ENCODE measurements around the gene HYCC2. TPM values are rescaled to one million over a fixed set of nuclear protein-coding genes. Genes with fewer than 3 reads are reported as not detected.

HYCC2 gene
- total RNA-seq, 1 experiment from 2014 or later, result 40.0 TPM

Small RNA genes within 50 kb of the gene (small RNA-seq; reads per million reads assigned to genes)
- not detected for gene RNU6-1206P

Other genes with a start within 250 kb of the HYCC2 start
- gene CLK1, start 207.0 kb downstream of the HYCC2 start, total RNA-seq (2014; rRNA removed; shearing (Covaris generic); ENCODE audit: low replicate concordance), result 54.7 and 119 TPM in 2 replicates
- 38.2 and 96.6 TPM in 2 replicates for gene PPIL3, start 182.6 kb downstream of the HYCC2 start, total RNA-seq (2014; rRNA removed; shearing (Covaris generic); ENCODE audit: low replicate concordance)
- gene NIF3L1, start 182.3 kb downstream of the HYCC2 start, total RNA-seq (2014; rRNA removed; shearing (Covaris generic); ENCODE audit: low replicate concordance), result 28.6 and 71.4 TPM in 2 replicates
- gene ORC2, start 108.0 kb downstream of the HYCC2 start, total RNA-seq (2014; rRNA removed; shearing (Covaris generic); ENCODE audit: low replicate concordance), result 23.2 and 38.5 TPM in 2 replicates
- 102 and 136 TPM in 2 replicates for gene NDUFB3, start 330 bp upstream of the HYCC2 start, total RNA-seq (2014; rRNA removed; shearing (Covaris generic); ENCODE audit: low replicate concordance)
- 62.6 and 63.5 TPM in 2 replicates for gene CFLAR, start 44.5 kb upstream of the HYCC2 start, total RNA-seq (2014; rRNA removed; shearing (Covaris generic); ENCODE audit: low replicate concordance)
- 0.48 and 5.2 TPM in 2 replicates for gene CASP10, start 111.5 kb upstream of the HYCC2 start, total RNA-seq (2014; rRNA removed; shearing (Covaris generic); ENCODE audit: low replicate concordance)
- gene CASP8, start 188.9 kb upstream of the HYCC2 start, total RNA-seq (2014; rRNA removed; shearing (Covaris generic); ENCODE audit: low replicate concordance), result 28.5 and 114 TPM in 2 replicates